Nephron progenitor cell (in vitro differentiated cells): ENCODE results near the gene PIK3C2G.
"Not testable (repeated sequence)": the region's sequence is repeated elsewhere in the genome, so short reads cannot be mapped to it uniquely, and the experiment has no call there.

Experiments
- DNase-seq: peaks from one replicate; pipeline ENCODE4 v3.0.0; 2021
- H3K27ac Mint-ChIP-seq: 2 replicates; pipeline ENCODE4 v1.8.0; 2021; ENCODE audit warnings: mild to moderate bottlenecking, moderate library complexity, mixed read lengths
- H3K27me3 Mint-ChIP-seq: 2 replicates; pipeline ENCODE4 v1.8.0; 2021; ENCODE audit warnings: mild to moderate bottlenecking, low read depth, mixed read lengths; ENCODE audit not compliant: poor library complexity
- H3K36me3 Mint-ChIP-seq: 2 replicates; pipeline ENCODE4 v1.8.0; 2021; ENCODE audit warnings: low read depth, mixed read lengths
- H3K4me1 Mint-ChIP-seq: 2 replicates; pipeline ENCODE4 v1.8.0; 2021; ENCODE audit warnings: mixed read lengths
- H3K4me3 Mint-ChIP-seq: 2 replicates; pipeline ENCODE4 v1.8.0; 2021; ENCODE audit warnings: mild to moderate bottlenecking, moderate library complexity, mixed read lengths
- H3K9me3 Mint-ChIP-seq: 2 replicates; pipeline ENCODE4 v1.8.0; 2021; ENCODE audit warnings: mild to moderate bottlenecking, moderate library complexity, mixed read lengths
- TF ChIP-seq, protein P1 (sequence below): fragments of 200-600 bp; sonication (generic); IDR thresholded peaks from 2 replicates; pipeline ENCODE4 v1.5.0; 2021; ENCODE audit warnings: antibody characterized with exemption

Gene PIK3C2G

DNA sequence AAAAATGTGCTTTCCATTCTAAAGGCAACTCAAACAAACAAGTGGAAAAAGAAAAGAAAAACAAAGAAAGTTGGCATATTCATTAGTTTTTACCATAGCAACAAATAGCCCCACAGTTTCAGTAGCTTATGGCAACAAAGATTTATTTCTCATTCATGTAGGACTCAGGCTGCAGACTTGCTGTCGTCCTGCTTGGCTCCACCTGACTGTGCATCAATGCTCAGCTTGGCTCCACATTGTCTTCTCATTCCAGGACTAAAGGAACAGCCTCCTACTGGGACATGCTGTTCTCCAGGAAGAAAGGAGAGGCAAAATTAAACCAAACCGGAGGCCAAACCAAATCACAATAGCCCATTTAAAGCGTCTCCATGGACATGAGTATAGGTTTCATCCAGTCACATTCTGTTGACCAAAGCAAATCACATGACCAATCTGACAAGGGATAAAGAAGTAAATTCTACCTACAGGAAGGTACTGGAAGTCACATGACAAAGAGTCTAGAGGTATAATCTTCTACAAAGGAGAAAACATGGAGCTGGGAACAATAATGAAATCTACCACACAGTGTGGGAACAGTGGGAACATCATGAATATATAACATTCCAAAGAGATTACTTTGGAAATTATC, 222.5 kb downstream of the PIK3C2G start:
- H3K36me3 Mint-ChIP-seq = no peaks in the 10 kb centered on the region
- DNase-seq = no peak
- H3K4me1 Mint-ChIP-seq = peaks cover 24% of the 10 kb centered on the region
- TF ChIP-seq, protein P1, sequence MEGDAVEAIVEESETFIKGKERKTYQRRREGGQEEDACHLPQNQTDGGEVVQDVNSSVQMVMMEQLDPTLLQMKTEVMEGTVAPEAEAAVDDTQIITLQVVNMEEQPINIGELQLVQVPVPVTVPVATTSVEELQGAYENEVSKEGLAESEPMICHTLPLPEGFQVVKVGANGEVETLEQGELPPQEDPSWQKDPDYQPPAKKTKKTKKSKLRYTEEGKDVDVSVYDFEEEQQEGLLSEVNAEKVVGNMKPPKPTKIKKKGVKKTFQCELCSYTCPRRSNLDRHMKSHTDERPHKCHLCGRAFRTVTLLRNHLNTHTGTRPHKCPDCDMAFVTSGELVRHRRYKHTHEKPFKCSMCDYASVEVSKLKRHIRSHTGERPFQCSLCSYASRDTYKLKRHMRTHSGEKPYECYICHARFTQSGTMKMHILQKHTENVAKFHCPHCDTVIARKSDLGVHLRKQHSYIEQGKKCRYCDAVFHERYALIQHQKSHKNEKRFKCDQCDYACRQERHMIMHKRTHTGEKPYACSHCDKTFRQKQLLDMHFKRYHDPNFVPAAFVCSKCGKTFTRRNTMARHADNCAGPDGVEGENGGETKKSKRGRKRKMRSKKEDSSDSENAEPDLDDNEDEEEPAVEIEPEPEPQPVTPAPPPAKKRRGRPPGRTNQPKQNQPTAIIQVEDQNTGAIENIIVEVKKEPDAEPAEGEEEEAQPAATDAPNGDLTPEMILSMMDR = no peak
- H3K4me3 Mint-ChIP-seq = no peak overlapping the region
- H3K9me3 Mint-ChIP-seq = no peaks in the 10 kb centered on the region
- H3K27me3 Mint-ChIP-seq = peaks cover 3% of the 10 kb centered on the region
- H3K27ac Mint-ChIP-seq = no peak overlapping the region

DNA sequence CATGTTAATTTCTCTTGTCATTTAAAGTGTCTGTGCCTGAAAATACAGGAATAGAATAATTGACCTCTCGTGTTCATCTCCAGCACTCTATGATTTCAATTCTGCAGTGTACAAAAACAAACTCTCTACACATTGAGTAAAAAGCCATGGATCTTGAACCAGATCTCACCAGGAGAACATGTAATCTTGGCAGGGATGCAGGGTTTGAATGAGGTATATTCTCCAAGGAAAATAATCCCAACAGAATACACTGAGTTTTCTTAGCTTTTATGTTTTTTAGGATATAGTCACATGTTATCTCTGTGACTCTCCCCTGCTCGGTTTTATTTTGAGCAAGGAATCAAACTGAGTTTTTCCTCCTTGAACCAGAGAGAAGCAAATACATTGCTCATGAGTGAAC, 224.7 kb downstream of the PIK3C2G start:
- Mint-ChIP-seq H3K27ac (no peak overlapping the region), H3K4me1 (peaks cover 24% of the 10 kb centered on the region), H3K36me3 (no peaks in the 10 kb centered on the region), H3K4me3 (no peak overlapping the region), H3K27me3 (peaks cover 3% of the 10 kb centered on the region), H3K9me3 (no peaks in the 10 kb centered on the region)
- no peak for DNase-seq
- TF ChIP-seq, protein P1 = no peak

DNA sequence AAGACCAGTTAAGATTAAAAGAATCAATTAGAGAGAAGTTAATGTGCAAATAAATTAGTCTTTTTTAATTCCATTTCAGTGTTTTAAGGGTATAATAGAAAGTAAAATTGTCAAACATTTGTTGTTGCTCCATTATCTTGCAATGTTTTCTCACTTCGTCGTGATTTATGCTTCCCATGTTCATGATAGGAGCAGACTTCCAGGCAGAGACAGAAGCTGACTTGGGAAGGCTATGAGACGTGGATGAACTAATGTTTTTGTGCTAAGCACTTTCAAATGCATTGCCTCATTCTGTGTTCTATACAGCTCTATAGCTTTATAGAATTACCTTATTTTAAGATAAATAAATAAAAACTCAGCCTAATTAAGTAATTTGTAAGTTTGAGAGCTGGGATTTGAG, 226.2 kb downstream of the PIK3C2G start:
- no peak for DNase-seq
- Mint-ChIP-seq H3K27ac (no peak overlapping the region), H3K4me1 (peaks cover 24% of the 10 kb centered on the region), H3K4me3 (no peak overlapping the region), H3K27me3 (peaks cover 3% of the 10 kb centered on the region), H3K9me3 (no peaks in the 10 kb centered on the region), H3K36me3 (no peaks in the 10 kb centered on the region)
- TF ChIP-seq, protein P1 = no peak

DNA sequence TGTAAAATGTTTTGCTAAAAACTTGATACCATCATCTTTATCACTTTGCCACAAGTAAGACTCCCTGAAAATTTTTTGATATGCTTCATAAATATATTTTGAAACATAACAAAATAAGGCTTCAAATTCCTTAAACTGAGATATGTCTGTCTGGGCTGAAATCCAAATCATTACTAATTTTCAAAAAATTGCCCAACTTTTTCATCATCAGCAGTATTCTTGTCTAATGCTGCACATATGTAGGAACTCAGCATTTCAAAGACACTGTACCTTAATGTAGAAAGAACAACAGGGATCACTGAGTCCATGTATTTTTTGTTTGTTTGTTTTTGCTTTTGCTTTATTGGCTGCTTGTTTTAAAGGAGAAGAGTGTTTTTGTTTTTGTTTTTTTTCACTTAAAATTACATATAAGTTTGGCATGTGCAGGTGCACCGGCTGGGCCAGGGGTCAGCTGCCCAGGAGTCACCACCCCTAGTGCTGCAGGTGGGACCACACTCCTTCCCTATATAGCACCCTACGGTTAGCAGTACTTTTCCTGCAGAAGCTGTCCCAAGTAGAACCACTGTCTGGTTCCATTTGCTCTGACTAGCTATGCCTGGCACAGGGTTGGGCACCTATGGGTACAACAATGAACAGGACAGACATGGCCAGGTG, 231.2 kb downstream of the PIK3C2G start:
- TF ChIP-seq, protein P1 = no peak
- Mint-ChIP-seq H3K4me3 (no peak overlapping the region), H3K27ac (no peak overlapping the region), H3K9me3 (no peaks in the 10 kb centered on the region), H3K4me1 (peaks cover 6% of the 10 kb centered on the region), H3K36me3 (no peaks in the 10 kb centered on the region), H3K27me3 (no peaks in the 10 kb centered on the region)
- DNase-seq = no peak

DNA sequence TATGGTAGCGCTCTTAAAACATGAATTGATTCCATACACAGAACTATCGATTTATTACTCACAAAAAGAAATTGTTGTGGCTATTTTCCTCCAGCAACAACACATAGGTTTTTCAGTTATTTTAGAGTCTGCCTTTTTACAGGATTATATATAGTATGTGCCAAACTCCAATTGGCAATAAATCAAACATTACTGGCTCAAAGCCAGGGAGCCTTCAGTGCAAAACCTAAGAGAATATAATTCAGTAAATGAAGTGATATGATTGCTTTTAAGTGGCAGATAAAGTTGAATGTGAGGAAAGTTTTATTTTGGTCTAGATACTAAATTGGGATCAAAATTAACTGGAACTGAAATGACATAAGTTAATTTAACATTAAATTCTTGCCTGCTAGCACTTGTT, 234.8 kb downstream of the PIK3C2G start:
- peaks cover 5% of the 10 kb centered on the region for H3K4me1 Mint-ChIP-seq
- H3K27me3 Mint-ChIP-seq = no peaks in the 10 kb centered on the region
- no peak overlapping the region for H3K27ac Mint-ChIP-seq
- H3K4me3 Mint-ChIP-seq = no peak overlapping the region
- H3K9me3 Mint-ChIP-seq = peaks cover 5% of the 10 kb centered on the region
- DNase-seq = no peak
- H3K36me3 Mint-ChIP-seq = no peaks in the 10 kb centered on the region
- TF ChIP-seq, protein P1 = no peak

DNA sequence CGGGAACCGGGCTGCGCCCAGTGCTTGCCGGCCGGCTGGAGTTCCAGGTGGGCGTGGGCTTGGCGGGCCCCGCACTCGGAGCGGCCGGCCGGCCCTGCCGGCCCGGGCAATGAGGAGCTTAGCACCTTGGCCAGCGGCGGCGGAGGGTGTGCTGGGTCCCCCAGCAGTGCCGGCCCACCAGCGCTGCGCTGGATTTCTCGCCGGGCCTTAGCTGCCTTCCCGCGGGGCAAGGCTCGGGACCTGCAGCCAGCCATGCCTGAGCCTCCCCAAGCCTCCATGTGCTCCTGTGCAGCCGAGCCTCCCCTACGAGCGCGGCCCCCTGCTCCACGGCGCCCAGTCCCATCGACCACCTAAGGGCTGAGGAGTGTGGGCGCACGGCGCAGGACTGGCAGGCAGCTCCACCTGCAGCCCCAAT, 238.8 kb downstream of the PIK3C2G start:
- not testable (repeated sequence) for H3K9me3 Mint-ChIP-seq, H3K4me1 Mint-ChIP-seq, H3K27me3 Mint-ChIP-seq, H3K27ac Mint-ChIP-seq, H3K4me3 Mint-ChIP-seq, DNase-seq, H3K36me3 Mint-ChIP-seq

DNA sequence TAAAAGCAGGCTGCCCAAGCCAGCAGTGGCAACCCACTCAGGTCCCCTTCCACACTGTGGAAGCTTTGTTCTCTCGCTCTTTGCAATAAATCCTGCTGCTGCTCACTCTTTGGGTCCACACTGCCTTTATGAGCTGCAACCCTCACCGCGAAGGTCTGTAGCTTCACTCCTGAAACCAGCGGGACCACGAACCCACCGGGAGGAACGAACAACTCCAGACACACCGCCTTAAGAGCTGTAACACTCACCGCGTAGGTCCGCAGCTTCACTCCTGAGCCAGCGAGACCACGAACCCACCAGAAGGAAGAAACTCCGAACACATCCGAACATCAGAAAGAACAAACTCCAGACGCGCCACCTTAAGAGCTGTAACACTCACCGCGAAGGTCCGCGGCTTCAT, 239.4 kb downstream of the PIK3C2G start:
- not testable (repeated sequence) for H3K4me1 Mint-ChIP-seq, H3K36me3 Mint-ChIP-seq, H3K4me3 Mint-ChIP-seq, H3K27me3 Mint-ChIP-seq, H3K9me3 Mint-ChIP-seq, DNase-seq, H3K27ac Mint-ChIP-seq
